GM19455 (cell line): ENCODE measurements around the gene ARL15.
"Not testable (repeated sequence)": the region's sequence is repeated elsewhere in the genome, so short reads cannot be mapped to it uniquely, and the experiment has no call there.

Source experiments
- ATAC-seq: cut with Tn5 transposase; IDR thresholded peaks from one replicate; pipeline ENCODE4 v1.9.1; 2021; ENCODE audit not compliant: unreplicated experiment

Gene ARL15

GRCh38 chr5:53871050-53871449, 439.3 kb downstream of the ARL15 start:
- ATAC-seq, result no peak

GRCh38 chr5:53858700-53859456, 451.5 kb downstream of the ARL15 start:
- no peak for ATAC-seq

DNA sequence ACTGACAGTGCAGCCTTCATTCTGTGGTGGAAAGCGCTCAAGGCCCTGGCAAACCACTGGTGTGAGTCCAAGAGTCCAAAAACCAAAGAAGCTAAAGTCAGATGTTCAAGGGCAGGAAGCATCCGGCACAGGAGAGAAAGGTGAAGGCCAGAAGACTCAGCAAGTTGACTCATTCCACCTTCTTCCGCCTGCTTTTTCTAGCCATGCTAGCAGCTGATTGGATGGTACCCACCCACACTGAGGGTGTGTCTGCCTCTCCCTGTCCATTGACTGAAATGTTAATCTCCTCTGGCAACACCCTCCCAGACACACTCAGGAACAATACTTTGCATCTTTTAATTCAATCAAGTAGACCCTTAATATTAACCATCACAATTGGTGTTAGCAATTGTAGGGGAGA, 453.9 kb downstream of the ARL15 start:
- ATAC-seq, result no peak

GRCh38 chr5:53836851-53837430, 473.4 kb downstream of the ARL15 start:
- not testable (repeated sequence) for ATAC-seq

DNA sequence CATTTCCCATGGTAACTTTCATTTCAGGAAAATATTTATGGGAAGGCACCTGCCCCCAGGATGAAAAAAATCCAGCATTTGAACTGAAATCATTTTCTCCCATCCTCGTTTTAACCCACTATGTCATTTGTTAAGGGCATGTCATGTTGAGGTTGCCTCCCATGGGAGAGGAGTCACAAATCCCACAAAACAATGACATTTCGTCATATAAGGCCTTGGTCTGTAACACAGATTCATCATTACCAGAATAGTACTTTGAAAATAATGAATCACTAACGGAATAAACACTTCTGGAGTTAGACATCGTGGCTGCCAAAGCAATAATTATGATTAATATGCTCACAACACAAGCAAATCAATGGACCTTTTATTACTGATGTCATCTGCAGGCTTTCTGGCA, 475.9 kb downstream of the ARL15 start:
- no peak for ATAC-seq
